ENCODE measurements around the gene CDK11B. TPM values are rescaled to one million over a fixed set of nuclear protein-coding genes. Genes with fewer than 3 reads are reported as not detected.

The CDK11B gene
- total and polyA plus RNA-seq, 2 of the 8 experiments (the other 6 are each of a cell fraction or from before 2014, with no cell fraction given): 11.1 to 31.9 TPM

GRCh38 chr1:1670866-1671265, 12.1 kb upstream of the CDK11B start (continued):
- TF ChIP-seq, protein P1, sequence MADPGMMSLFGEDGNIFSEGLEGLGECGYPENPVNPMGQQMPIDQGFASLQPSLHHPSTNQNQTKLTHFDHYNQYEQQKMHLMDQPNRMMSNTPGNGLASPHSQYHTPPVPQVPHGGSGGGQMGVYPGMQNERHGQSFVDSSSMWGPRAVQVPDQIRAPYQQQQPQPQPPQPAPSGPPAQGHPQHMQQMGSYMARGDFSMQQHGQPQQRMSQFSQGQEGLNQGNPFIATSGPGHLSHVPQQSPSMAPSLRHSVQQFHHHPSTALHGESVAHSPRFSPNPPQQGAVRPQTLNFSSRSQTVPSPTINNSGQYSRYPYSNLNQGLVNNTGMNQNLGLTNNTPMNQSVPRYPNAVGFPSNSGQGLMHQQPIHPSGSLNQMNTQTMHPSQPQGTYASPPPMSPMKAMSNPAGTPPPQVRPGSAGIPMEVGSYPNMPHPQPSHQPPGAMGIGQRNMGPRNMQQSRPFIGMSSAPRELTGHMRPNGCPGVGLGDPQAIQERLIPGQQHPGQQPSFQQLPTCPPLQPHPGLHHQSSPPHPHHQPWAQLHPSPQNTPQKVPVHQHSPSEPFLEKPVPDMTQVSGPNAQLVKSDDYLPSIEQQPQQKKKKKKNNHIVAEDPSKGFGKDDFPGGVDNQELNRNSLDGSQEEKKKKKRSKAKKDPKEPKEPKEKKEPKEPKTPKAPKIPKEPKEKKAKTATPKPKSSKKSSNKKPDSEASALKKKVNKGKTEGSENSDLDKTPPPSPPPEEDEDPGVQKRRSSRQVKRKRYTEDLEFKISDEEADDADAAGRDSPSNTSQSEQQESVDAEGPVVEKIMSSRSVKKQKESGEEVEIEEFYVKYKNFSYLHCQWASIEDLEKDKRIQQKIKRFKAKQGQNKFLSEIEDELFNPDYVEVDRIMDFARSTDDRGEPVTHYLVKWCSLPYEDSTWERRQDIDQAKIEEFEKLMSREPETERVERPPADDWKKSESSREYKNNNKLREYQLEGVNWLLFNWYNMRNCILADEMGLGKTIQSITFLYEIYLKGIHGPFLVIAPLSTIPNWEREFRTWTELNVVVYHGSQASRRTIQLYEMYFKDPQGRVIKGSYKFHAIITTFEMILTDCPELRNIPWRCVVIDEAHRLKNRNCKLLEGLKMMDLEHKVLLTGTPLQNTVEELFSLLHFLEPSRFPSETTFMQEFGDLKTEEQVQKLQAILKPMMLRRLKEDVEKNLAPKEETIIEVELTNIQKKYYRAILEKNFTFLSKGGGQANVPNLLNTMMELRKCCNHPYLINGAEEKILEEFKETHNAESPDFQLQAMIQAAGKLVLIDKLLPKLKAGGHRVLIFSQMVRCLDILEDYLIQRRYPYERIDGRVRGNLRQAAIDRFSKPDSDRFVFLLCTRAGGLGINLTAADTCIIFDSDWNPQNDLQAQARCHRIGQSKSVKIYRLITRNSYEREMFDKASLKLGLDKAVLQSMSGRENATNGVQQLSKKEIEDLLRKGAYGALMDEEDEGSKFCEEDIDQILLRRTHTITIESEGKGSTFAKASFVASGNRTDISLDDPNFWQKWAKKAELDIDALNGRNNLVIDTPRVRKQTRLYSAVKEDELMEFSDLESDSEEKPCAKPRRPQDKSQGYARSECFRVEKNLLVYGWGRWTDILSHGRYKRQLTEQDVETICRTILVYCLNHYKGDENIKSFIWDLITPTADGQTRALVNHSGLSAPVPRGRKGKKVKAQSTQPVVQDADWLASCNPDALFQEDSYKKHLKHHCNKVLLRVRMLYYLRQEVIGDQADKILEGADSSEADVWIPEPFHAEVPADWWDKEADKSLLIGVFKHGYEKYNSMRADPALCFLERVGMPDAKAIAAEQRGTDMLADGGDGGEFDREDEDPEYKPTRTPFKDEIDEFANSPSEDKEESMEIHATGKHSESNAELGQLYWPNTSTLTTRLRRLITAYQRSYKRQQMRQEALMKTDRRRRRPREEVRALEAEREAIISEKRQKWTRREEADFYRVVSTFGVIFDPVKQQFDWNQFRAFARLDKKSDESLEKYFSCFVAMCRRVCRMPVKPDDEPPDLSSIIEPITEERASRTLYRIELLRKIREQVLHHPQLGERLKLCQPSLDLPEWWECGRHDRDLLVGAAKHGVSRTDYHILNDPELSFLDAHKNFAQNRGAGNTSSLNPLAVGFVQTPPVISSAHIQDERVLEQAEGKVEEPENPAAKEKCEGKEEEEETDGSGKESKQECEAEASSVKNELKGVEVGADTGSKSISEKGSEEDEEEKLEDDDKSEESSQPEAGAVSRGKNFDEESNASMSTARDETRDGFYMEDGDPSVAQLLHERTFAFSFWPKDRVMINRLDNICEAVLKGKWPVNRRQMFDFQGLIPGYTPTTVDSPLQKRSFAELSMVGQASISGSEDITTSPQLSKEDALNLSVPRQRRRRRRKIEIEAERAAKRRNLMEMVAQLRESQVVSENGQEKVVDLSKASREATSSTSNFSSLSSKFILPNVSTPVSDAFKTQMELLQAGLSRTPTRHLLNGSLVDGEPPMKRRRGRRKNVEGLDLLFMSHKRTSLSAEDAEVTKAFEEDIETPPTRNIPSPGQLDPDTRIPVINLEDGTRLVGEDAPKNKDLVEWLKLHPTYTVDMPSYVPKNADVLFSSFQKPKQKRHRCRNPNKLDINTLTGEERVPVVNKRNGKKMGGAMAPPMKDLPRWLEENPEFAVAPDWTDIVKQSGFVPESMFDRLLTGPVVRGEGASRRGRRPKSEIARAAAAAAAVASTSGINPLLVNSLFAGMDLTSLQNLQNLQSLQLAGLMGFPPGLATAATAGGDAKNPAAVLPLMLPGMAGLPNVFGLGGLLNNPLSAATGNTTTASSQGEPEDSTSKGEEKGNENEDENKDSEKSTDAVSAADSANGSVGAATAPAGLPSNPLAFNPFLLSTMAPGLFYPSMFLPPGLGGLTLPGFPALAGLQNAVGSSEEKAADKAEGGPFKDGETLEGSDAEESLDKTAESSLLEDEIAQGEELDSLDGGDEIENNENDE (IDR thresholded peaks at IDR 0.05; ENCODE audit: insufficient replicate concordance, low read length): no peak
- TF ChIP-seq TEAD4 (IDR thresholded peaks at IDR 0.05; ENCODE audit: low read depth, low read length) (no peak), RNF2 (IDR thresholded peaks at IDR 0.05; ENCODE audit: borderline replicate concordance, low read depth, low read length, missing control alignments, poor library complexity, severe bottlenecking) (no peak), MAX (IDR thresholded peaks at IDR 0.05) (no peak), EGR1 (IDR thresholded peaks at IDR 0.05; ENCODE audit: borderline replicate concordance, low read depth, low read length) (no peak), SIN3A (conservative IDR thresholded peaks at IDR 0.05 in 1 of 2, IDR thresholded peaks at IDR 0.05 in 1 of 2; ENCODE audit: low read depth in 1 of 2, low read length in 2 of 2) (no peak), SUZ12 (IDR thresholded peaks at IDR 0.05; ENCODE audit: low read length) (no peak), JUN (IDR thresholded peaks at IDR 0.05; ENCODE audit: low read depth, low read length) (no peak), GTF2F1 (IDR thresholded peaks at IDR 0.05; ENCODE audit: borderline replicate concordance, low read depth, low read length) (no peak)
